Inflammatory macrophage (primary cell): ENCODE measurements around the gene MICU1.
A peak's percentile ranks its signal among the peaks of the same experiment; 100 is the strongest.
"Not testable (repeated sequence)": the region's sequence is repeated elsewhere in the genome, so short reads cannot be mapped to it uniquely, and the experiment has no call there.

Experiments
- DNase-seq, 2 donors: peaks; one replicate each; pipeline ENCODE4 v3.0.0-alpha.2; 2020 to 2022

The MICU1 gene

GRCh38 chr10:72561745-72562166 is 64.1 kb downstream of the MICU1 start:
- no peak for DNase-seq

DNA sequence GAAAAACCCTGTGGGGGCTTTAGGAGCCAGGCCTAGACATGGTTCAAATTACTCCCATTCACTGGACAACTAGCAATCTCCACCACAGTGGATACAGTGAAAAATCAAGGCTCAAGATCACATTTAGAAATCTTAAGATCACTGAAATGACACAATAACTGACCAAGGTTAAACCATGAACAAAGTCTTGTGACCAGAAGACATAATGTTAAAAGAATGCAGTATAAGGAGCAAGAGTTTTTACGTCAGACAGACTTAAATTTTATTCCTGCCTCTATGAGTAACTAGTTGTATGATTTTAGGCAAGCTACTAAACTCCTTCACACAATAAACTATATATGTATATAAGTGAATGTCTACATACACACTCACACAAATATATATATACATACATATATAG is 68.5 kb downstream of the MICU1 start:
- no peak for DNase-seq

DNA sequence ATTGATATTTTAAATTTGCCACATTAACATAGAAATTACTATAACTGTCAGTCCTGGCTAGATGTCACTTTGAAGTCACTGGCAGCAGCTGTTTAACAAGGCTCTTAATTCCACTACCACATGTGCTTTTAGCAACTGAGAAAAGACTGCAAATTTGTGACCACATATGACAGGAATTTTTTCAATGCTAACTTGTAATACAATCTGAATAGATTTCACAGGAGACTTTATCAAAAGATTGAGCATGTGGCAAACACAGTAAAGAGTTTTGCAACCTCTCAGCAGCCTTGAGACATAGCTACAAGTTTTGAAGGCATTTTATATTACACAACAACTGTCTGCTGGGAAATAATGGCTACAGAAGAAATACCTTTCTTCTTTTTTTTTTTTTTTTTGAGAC is 73.0 kb downstream of the MICU1 start:
- DNase-seq, result peak; percentile 68 to 88

DNA sequence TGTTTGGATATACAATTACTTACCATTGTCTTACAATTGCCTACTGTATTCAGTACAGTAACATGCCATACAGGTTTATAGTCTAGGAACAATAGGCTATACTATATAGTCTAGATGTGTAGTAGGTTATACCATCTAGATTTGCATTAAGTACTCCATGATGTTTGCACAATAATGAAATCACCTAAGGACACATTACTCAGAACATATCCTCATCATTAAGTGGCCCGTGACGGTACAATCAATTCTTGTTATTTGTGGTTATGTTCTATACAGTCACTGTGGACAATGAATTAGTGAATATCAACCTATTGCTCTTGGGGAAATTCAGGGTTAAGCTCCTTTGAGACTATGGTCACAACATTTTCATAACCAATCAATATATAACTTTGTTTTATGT is 75.6 kb downstream of the MICU1 start:
- no peak for DNase-seq

- DNase-seq, result no peak
These were observed 80.3 kb downstream of the MICU1 start for GRCh38 chr10:72545546-72545945.

DNA sequence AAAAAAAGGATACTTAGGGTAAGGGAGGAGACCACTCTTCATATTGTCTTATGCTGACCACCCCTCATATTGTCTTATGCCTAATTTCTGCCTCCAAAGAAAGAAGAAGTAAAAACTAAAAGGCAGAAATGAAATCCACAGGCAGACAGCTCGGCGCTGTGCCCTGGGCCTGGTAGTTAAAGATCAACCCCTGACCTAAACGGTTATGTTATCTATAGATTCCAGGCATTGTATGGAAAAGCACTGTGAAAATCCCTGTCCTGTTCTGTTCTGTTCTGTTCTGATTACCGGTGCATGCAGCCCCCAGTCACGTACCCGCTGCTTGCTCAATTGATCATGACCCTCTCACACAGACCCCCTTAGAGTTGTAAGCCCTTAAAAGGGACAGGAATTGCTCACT is 82.0 kb downstream of the MICU1 start:
- DNase-seq, result not testable (repeated sequence)

DNA sequence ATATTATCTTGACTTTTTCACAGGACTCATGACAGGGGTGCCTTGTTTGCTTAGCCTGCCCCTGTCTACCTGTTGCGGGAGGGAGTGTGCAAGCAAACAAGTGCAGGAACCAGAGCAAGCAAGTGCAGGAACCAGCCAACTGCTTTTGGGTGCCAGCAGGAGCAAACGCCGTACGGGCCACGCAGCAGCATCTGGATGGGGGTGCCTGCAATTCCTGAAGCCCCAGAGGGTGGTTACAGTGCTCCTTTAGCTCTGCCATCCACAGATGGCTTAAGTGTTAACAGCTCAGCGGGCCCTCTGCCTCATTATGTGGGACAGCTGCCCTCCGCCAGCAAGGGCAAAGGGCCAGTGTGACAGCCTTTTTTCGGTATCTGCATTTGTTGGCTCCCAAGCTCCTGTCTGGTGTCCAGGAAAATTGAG is 83.5 kb downstream of the MICU1 start:
- no peak for DNase-seq

- DNase-seq, result no peak
These were observed 84.5 kb downstream of the MICU1 start for GRCh38 chr10:72541337-72541736.

DNA sequence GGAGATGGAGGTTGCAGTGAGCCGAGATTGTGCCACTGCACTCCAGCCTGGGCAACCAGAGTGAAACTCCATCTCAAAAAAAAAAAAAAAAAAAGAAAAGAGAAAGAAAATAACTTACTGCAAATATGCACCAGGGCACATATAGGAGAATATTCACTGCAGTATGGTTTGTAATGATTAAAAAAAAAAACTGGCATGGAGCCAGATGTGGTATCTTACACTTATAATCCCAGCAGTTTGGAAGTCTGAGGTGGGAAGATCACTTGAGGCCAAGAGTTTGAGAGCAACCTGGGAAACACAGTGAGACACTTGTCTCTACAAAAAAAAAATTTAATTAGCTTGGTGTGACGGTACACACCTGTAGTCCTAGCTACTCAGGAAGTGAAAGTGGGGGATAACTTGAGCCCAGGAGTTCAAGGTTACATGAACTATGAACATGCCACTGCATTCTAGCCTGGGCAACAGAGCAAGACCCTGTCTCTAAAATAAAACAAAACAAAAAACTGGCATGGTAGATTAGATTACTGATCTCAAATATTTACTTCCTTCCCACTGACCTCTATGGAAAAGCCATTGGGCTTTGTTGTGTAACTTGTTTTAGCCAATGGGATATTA is 85.6 kb downstream of the MICU1 start:
- DNase-seq, result no peak

DNA sequence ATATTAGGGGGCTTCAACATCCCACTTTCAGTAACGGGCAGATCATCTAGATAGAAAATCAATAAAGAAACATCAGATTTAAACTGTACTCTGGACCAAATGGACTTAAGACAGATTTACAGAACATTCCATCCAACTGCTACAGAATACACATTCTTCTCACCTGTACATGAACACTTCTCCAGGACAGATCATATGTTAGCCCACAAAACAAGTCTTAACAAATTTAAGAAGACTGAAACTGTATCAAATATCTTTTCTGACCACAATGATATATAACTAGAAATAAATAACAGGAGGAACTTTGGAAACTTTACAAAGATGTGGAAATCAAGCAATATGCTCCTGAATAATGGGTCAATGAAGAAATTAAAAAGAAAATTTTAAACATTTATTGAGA is 86.7 kb downstream of the MICU1 start:
- DNase-seq, result no peak

- no peak for DNase-seq
These were observed 100.2 kb downstream of the MICU1 start for GRCh38 chr10:72525689-72526088.

- no peak for DNase-seq
These were observed 100.6 kb downstream of the MICU1 start for GRCh38 chr10:72525277-72525676.

GRCh38 chr10:72524489-72524888 is 101.4 kb downstream of the MICU1 start:
- no peak for DNase-seq

- DNase-seq, result no peak
These were observed 101.9 kb downstream of the MICU1 start for GRCh38 chr10:72523932-72524396.

DNA sequence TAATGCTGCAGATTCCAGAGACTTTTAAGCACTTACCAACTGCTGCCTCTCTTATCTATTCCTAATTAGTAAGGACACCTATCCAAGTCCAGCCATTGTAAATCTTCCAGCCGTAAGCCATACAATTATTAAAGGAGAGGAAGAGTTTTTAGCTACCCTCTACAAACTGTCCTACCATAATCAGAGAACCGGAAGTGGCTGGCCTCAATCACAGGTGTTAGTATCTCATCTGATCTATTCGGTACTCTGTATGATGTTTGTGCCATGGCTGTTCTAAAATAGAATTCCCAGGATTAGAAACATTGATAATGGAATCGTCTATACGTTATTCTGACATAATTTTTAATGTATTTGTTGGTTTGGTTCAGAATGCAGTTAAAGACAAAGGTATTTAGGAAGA is 102.8 kb downstream of the MICU1 start:
- DNase-seq, result no peak

DNA sequence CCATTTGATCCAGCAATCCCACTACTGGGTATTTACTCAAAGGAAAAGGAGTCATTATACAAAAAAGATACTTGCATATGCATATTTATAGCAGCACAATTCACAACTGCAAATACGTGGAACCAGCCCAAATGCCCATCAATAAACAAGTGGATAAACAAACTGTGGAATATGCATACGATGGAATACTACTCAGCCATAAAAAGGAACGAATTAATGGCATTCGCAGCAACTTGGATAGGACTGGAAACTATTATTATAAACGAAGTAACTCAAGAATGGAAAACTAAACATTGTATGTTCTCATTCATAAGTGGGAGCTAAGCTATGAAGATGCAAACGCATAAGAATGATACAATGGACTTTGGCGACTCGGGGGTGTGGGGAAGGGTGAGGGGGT is 108.6 kb downstream of the MICU1 start:
- no peak for DNase-seq

DNA sequence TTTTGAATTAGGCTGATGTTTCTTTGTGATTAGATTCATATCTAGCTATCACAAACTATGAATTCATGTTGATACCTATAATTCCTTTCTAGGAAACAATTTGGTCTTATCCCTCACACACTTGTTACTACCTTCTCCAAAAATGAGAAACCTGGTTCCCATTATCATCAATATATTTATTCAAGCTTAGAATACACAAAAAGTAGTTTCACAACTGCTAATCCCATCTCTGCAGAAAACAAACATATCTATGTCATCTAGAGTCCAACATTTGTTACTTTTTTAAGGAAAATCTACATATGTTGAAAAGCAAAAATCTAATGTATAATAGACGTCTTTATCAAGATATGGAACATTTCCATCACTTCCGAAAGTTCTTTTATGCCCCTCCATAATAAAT is 110.4 kb downstream of the MICU1 start:
- DNase-seq, result no peak

DNA sequence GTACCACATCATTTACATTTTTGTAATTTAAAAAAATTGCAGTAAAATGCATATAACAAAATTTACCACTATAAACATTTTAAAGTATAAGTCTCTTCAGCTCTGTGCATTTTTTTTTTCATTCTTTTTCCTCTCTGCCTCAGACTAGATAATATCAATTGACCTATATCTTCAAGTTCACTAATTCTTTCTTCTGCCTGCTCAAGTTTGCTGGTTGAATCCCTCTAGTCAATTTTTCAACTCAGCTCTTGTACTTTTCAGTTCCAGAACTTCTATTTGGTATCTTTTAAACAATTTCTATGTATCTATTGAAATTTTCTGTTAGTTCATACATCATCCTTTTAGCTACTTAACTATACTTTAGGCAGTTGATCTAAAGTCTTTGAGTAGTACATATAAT is 112.0 kb downstream of the MICU1 start:
- no peak for DNase-seq

DNA sequence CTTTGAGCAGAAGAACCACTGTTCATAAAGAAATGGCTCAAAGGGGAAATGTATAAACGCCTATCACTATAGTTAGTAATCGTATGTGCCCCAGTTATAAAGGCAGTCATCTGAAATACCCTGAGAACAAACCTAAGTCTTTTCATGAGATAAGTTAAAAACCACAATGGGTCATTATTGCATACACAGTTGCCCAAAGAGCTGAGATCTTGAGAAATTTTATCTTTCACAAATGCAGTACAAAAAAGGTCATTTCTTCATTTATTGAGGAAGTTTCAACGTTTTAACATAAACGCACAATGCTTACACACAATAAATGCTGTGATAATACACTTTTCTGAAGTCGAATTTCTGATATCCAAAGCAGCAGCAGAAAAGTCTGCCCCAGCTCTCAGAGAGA is 114.4 kb downstream of the MICU1 start:
- peak; percentile 84 to 99 for DNase-seq

DNA sequence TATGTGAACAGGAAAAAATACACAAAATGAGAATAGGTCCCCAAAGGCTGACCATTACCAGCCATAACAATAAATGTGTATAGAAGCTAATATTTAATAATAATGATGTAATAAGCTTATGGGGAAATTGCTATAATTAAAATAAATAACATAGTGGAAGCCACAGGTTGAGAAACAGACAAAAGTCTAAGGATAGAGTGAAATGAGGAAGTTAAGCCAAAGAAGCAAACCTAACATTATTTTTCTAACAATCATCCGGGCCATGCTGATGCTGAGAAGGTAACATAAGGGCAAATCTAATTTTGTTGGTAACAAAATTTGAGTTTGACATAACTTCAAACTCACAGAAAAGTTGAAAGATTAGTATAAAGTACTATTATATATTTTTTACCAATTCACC is 115.9 kb downstream of the MICU1 start:
- peak; percentile 28 to 78 for DNase-seq

- DNase-seq, result no peak
These were observed 116.6 kb downstream of the MICU1 start for GRCh38 chr10:72509206-72509799.

GRCh38 chr10:72508033-72508432 is 117.8 kb downstream of the MICU1 start:
- no peak for DNase-seq

DNA sequence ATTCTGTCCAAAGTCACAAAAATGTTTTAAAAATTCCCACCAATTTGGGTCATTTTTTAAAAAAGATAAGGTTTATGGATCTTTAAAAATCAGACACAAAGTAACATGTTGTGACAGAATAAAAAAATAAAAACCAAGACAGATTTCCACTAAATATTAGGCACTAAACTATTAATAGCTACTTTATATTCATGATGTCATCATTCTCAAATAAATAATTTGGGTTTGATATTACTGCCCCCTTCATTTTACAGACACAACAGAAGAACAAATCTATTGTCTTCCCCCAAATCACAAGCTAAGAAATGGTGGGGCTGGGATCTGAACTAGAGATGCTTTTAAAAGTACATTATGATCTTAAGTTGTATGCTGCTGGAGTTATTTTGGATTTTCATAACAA is 119.4 kb downstream of the MICU1 start:
- DNase-seq, result no peak

- no peak for DNase-seq
These were observed 120.4 kb downstream of the MICU1 start for GRCh38 chr10:72505435-72505834.
